Measurements from ENCODE around the gene PTPRM.

PTPRM gene

GRCh38 chr18:8411492-8411891 lies 844.4 kb downstream of the PTPRM start:
- no peak overlapping the region for H3K27ac ChIP-seq
- POLR2A ChIA-PET (ENCODE audit: low non-redundant PET), result no interaction called here
- CTCF ChIA-PET, result interaction anchor here (0.5 kb wide), 1 partner anchor 22 kb away, joined by 4 read pairs; no protein-coding TSS in a partner anchor
- no peak for DNase-seq (ENCODE audit: low spot score)
- no peak for TF ChIP-seq CTCF (conservative IDR thresholded peaks at IDR 0.05; ENCODE audit: low read depth)

- POLR2A ChIA-PET (ENCODE audit: low non-redundant PET), result no interaction called here
- no peak for DNase-seq (ENCODE audit: low spot score)
- no peak overlapping the region for H3K27ac ChIP-seq
- CTCF ChIA-PET, result no interaction called here
- TF ChIP-seq CTCF (conservative IDR thresholded peaks at IDR 0.05; ENCODE audit: low read depth), result no peak
Observed at GRCh38 chr18:8412117-8412516, 845.0 kb downstream of the PTPRM start.

- ChIA-PET CTCF (no interaction called here), POLR2A (ENCODE audit: low non-redundant PET) (no interaction called here)
- DNase-seq (ENCODE audit: low spot score), result no peak
- H3K27ac ChIP-seq, result no peak overlapping the region
- TF ChIP-seq CTCF (conservative IDR thresholded peaks at IDR 0.05; ENCODE audit: low read depth), result no peak
Observed at GRCh38 chr18:8413189-8413588, 846.1 kb downstream of the PTPRM start.

- H3K27ac ChIP-seq, result no peak overlapping the region
- ChIA-PET CTCF (no interaction called here), POLR2A (ENCODE audit: low non-redundant PET) (no interaction called here)
- DNase-seq (ENCODE audit: low spot score), result no peak
- no peak for TF ChIP-seq CTCF (conservative IDR thresholded peaks at IDR 0.05; ENCODE audit: low read depth)
Observed at GRCh38 chr18:8413751-8414150, 846.6 kb downstream of the PTPRM start.

GRCh38 chr18:8416212-8417019 lies 849.3 kb downstream of the PTPRM start:
- DNase-seq (ENCODE audit: low spot score), result no peak
- ChIA-PET POLR2A (ENCODE audit: low non-redundant PET) (no interaction called here), CTCF (interaction anchor here (0.7 kb wide), 1 partner anchor 14 kb away, joined by 3 read pairs; no protein-coding TSS in a partner anchor)
- no peak for TF ChIP-seq CTCF (conservative IDR thresholded peaks at IDR 0.05; ENCODE audit: low read depth)
- no peak overlapping the region for H3K27ac ChIP-seq

- no peak for TF ChIP-seq CTCF (conservative IDR thresholded peaks at IDR 0.05; ENCODE audit: low read depth)
- CTCF ChIA-PET, result no interaction called here
- no peak overlapping the region for H3K27ac ChIP-seq
- POLR2A ChIA-PET (ENCODE audit: low non-redundant PET), result no interaction called here
- DNase-seq (ENCODE audit: low spot score), result no peak
Observed at GRCh38 chr18:8422391-8422790, 855.3 kb downstream of the PTPRM start.

Measured in RWPE1 (cell line).